Effector CD8-positive, alpha-beta T cell (primary cell): ENCODE data around the gene PRAC2.

Experiments
- DNase-seq: peaks from one replicate; lab custom pipeline; 2025; lab: John Stamatoyannopoulos, UW

PRAC2 gene

GRCh38 chr17:48755356-48755755 is 32.4 kb downstream of the PRAC2 start:
- DNase-seq = no peak

- DNase-seq = no peak
Observed at GRCh38 chr17:48756830-48757251, 33.9 kb downstream of the PRAC2 start.

DNA sequence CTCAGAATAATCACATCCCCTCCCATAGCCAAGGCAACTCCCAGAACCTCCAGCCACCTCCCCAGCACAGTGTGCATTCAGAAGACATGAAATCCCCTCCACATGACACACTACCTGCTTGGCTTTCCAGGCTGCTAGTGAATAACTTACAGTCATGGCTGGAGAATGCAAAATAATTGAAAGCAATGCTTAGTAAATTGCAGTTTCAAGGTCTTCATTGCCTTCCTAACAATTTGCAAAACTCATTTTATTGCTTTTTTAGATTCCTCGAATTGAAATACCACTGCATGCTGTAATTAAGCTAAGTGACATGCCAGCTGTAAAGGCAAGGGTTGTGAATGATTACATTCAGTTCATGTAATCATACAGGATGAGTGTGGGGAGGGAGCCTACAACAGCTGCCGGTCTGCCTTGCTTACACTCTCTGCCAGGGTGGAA is 34.6 kb downstream of the PRAC2 start:
- no peak for DNase-seq

DNA sequence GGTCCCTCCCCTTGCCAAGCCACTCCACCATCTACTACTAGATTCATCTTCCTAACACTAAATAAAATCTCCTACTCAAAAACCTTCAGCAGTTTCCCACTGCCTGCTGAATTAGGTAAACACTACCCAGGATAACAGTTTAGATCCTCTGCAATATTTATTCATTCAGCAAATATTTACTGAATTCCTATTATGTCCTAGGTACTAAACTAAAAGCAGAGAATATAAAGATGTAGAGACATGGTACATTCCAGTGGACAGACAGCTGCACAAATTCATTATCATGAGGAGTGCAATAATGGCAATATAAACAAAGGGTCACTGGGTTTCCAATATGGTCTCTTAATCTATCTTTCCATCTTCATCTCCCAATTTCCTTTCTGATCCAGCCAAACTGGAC is 36.3 kb downstream of the PRAC2 start:
- no peak for DNase-seq

GRCh38 chr17:48760411-48760810 is 37.4 kb downstream of the PRAC2 start:
- DNase-seq = no peak

DNA sequence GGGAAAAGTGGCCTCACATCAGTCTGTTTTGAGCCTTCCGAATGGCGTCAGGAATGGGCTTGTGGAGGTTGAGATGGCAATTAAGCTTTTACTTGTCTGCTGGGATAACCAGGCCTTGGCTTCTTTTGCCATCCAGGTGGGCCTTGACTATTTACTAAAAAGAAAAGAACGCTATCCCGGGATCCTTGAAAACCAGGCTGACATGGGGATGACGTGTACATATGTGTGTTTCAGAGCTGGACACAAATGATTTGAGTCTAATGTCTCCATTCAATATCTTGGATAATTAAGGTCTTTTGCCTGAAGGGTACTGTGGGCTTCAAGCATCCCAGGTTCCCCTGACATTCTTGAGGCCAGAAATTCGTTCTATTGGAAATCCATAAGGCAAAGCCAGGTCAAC is 38.1 kb downstream of the PRAC2 start:
- DNase-seq = no peak

DNA sequence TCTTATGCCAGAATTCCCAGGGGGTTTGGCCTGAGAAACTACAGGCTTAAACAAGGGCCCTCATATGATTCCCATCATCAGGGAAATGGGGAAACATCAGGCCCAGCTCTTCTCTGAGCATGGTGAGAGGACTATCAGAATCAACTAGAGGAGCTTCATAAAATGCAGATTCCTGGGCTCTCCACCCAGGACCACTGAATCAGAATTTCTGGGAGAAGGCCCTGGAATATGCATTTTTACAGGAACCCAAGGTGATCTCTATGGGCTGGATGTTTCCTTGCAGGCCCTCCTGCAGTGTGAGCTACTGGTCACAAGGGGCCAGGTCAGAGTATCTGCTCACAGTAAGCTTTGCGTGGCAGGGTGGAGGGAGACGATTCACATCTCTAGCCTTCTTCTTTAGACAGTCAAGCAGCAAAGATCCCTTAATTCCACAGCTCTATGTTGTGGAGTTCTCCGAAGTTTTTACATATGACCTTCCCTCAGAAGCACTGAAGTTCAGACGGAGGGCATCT is 44.3 kb downstream of the PRAC2 start:
- no peak for DNase-seq

- DNase-seq = no peak
Observed at GRCh38 chr17:48769009-48769675, 46.2 kb downstream of the PRAC2 start.

- DNase-seq = no peak
Observed at GRCh38 chr17:48770954-48771353, 48.0 kb downstream of the PRAC2 start.

DNA sequence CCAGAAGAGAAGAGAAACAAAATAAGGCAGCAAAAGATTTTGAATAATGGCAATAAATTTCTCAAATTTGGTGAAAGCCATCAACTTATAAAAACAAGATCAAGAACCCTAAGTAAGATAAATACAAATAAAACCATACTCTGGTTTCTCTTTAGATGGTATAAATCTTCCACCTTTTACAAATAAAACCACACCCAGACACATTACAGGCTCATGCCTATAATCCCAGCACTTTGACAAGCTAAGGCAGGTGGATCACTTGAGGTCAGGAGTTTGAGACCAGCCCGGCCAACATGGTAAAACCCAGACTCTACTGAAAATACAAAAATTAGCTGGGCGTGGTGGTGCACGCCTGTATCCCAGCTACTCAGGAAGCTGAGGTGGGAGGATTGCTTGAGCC is 50.3 kb downstream of the PRAC2 start:
- DNase-seq = no peak
